H4 (cell line): ENCODE measurements around the gene WFDC12. TPM values are rescaled to one million over a fixed set of nuclear protein-coding genes. Genes with fewer than 3 reads are reported as not detected.
A peak's percentile ranks its signal among the peaks of the same experiment; 100 is the strongest.
"Not testable (repeated sequence)": the region's sequence is repeated elsewhere in the genome, so short reads cannot be mapped to it uniquely, and the experiment has no call there.

Experiments
- DNase-seq: peaks from one replicate; pipeline ENCODE4 v3.0.0-alpha.2; 2015; ENCODE audit warnings: low spot score
- total RNA-seq: library from RNA; depleted of rRNA; stranded (reverse); fragments of >200 nt; shearing (Covaris generic); gene quantifications from 2 replicates; pipeline ENCODE4 v1.2.3, GENCODE V29; 2014; rRNA removed

The WFDC12 gene, protein sequence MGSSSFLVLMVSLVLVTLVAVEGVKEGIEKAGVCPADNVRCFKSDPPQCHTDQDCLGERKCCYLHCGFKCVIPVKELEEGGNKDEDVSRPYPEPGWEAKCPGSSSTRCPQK
- total RNA-seq = not detected in 2 replicates

DNA sequence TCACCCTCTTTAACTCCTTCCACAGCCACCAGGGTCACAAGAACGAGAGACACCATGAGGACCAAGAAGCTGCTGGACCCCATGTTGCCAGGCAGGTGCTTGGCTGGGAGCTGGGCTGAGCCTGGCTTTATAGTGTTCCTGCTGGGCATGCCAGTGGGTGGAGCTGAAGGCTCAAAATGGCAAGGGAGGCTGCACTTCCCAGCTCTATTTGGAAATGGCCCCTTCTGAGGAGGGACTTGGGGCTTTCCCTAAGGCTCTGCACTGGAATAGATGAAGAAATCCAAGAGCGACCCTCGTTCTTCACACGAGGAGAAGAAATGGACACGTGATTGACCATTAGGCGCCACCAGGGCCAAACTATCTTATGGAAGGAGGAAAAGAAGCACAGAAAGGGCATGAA, at the start of gene WFDC12:
Gene WFDC12, minus strand, starts transcription at position 101 of the 400 bp plus-strand sequence. Its CDS starts 18 bp downstream, at position 83.
- no peak for DNase-seq

DNA sequence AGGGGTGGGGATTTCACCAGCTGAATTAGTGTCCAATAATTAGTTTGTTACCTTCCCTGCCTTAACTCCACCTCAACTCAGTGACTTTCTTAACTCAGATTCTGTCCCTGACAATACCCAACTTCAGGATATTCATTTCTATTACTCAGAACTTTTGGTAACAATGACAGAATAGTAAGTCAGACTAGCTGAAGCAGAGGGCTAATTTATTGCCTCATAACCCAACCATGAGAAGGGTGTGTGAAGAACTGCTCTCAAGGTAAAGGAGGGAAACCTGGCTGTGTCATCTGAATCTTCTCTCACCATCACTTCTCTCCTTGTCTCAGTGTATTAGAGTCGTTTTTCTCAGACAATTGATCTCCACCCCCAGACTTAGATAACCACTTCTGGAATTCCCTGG, 49.3 kb upstream of the WFDC12 start:
- DNase-seq = no peak

DNA sequence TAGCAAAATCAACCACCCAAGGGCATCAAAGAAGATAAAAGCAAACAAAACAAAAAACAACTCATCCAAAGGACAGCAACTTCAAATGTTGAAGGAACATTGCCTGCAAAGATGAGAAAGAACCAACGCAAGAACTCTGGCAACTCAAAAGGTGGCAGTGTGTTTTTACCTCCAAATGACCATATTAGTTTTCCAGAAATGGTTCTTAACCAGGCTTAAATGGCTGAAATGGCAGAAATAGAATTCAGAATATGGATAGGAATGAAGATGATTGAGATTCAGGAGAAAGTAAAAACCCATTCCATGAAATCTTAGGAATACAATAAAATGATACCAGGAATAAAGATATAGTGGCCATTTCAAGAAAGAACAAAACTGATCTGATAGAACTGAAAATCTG, 40.6 kb upstream of the WFDC12 start:
- no peak for DNase-seq

DNA sequence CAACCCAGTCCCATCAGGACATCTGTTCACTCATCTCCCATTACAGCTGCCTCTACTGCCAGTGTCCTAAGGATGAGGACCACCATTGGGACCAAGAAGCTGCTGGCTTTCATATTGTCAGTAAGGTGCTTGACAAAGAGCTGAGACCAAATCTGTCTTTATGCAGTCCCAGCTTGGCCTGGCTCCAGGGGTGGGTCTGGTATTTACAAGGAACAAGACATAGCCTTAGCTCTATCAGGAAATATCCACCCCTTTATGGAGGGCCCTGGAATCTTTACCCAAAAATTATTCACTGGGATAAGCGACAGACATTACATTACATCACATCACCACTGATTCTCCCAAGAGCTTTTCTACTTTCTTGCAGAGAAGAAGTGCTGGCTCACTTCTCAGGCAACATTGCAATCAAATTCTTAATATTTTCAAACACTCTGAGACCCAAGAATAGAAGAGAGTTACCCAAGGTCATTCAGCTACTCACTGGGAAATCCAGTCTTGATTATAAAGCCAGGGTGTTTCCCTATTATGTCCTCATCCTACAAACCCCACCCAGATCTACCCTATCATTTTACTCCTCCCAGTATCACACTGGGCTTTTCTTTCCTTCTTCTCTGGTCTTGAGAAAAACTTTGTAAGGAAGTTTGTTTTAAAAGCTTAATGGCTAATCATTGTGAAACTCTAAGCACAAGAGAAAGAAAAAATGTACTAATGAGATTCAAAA, 39.0 kb upstream of the WFDC12 start:
- no peak for DNase-seq

DNA sequence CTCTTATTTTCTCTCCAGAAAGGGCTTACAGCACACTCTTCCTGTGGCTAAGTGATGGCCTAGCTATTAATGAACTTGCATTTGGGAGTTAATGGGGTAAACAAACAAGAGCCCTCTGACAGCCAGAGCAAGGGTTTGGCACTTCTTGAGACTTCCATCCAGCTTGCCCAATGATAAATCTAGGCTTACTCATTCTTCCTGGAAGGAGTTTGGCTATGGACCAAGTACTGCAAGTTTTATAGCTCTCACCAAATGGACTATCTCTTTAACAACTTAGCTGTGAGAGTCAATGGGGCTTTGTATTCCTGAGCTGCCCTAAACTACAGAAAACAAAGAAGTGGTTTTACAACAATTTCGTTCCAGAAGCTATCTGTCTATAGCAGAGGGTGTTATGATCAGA, 33.7 kb upstream of the WFDC12 start:
- peak; percentile 53 for DNase-seq

DNA sequence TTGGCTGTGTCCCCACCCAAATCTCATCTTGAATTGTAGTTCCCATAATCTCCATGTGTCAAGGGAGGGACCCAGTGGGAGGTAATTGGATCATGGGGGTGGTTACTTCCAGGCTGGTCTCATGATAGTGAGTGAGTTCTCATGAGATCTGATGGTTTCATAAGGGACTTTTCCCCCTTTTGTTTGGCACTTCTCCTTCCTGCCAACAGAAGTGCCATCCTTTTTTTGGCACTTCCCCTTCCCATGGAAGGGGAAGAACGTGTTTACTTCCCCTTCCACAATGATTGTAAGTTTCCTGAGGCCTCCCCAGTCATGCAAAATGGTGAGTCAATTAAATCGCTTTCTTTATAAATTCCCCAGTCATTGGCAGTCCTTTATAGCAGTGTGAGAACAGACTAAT, 32.4 kb upstream of the WFDC12 start:
- DNase-seq = no peak

DNA sequence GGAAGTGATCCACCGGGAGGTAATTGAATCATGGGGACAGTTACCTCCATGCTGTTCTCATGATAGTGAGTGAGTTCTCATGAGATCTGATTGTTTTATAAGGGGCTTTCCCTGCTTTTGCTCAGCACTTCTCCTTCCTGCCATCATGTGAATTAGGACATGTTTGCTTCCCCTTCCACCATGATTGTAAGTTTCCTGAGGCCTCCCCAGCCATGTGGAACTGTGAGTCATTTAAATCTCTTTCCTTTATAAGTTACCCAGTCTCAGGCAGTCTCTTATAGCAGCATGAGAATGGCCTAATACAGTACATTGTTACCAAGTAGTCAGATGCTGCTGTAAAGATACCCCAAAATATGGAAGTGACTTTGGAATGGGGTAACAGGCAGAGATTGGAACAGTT, 30.5 kb upstream of the WFDC12 start:
- not testable (repeated sequence) for DNase-seq

DNA sequence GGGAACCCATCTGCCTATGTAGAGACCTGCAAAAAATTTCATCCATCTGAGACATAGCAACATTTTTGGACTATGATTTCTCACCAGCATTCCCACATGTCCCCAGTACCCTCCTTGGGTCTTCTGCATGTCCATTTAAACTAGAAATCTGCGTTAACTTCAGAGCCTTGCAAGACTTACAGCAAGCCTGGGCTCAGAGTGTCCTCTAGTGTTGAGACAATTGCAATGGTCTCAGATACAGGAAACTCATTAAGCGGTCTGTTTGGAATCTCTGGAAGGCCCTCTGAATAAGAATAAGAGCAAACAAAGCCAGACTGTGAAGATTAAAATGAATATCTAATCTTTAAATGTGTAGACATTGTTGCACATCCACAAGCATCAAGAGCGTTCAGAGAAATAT, 29.9 kb upstream of the WFDC12 start:
- DNase-seq = no peak

DNA sequence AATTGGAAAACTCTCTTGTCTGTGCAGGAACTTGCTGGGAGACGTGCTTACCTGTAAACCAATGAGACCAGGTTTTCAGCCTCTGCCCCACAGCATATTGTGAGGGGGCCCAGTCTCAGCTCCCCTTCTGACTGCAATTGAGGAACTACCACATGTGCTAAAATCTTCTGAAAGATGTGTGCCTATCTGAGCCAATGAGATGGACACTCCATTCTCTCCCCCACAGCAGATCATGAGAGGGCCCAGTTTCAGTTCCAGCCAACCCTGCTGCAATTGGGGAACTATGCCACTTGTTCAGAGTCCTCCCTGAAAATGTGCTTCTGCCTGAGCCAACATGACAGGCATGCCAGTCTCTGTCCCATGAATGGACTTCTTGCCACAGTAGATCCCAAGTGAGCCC, 29.5 kb upstream of the WFDC12 start:
- no peak for DNase-seq

DNA sequence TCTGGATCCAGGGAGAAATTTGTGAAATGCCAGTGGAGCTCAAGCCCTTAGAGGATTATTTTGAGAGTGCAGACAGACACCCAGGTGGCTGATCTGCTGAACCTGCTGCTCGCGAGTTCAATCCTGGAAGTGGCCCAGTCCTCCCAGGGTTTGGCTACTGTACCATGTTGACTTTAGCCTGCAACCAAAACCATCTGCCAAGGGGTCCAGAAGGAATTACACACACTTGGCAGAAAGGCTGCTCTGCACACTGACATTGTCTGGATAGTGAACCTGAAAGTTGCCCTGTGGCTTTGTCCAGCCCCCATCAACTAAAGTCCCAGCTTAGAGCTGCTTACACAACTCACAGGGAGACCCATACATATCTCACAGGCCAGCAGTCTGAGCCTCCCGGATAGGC, 28.9 kb upstream of the WFDC12 start:
- DNase-seq = no peak

DNA sequence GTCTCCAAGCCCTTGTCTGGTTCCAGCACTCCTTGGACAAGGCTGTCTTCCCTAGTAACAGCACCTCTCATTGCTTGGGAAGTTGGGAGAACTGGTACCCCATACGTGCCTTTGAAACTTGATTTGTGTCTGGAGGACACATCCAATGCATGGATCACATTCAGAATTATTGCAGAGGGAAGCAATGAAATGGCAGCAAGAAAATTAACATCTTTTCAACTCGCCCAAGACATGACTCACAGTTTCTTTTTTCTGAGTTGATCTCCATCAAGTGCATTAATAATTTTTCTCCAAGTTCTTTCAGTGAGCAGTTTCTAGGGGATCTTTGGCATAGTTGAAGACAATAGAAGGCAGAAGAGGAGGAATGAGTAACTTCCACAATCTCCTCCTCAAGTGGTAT, 28.1 kb upstream of the WFDC12 start:
- DNase-seq = no peak

DNA sequence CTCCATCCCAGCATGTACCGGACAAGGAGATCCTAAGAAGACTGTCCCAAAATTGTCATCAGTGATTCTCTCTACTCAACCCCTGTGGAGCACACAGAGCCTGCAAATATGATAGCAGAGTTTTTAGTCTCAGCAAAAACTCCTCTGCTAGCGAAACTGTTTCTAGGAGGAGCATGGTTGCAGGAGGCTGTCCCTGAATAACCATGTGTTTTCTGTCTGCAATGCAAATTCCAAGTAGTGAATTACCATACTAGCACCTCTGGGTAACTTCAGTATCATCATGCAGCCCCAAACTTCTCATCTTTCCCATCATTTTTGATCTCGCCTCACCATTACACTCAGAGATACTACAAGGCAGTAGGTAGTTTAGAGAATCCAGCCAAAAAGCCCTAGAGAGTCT, 24.8 kb upstream of the WFDC12 start:
- no peak for DNase-seq

DNA sequence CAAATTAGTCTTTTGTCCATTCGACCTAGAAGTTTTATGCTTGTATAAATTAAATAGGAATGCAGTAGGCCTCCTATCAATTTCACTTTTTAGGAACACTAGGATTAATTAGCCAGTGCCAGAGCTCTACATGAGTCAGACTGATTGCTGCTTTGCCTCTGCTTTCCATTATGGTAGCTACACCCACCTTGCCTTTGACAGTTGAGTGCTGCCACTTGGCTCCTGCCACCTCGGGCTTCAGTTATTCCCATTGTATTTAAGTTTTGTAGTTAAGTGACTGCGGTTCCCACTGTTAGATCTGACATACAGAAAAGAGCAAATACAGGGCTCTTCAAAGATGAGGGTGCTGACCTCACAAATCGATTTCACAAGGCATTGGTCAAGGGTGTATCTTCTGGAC, 16.6 kb upstream of the WFDC12 start:
- DNase-seq = no peak

DNA sequence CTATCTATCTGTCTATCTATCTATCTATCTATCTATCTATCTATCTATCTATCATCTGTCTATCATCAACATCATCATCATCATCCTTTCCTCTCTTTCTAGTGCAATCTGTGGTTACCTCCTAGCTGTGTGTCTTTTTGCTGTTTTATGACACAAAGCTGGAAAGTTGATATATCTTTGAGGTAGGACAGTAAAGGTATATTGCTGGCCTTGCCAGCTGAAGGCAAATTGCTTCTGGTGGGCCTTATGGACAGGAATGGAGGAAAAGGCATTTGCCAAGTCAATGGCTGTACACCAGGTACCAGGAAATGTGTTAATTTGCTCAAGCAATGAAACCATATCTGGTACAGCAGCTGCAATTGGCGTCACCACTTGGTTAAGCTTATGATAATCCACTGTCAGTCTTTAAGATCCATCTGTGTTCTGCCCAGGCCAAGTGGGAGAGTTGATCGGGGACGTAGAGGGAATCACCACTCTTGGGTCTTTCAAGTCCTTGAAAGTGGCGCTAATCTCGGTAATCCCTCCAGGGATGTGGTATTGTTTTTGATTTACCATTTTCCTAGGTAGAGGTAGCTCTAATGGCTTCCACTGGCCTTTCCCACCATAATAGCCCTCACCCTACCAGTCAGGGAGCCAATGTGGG, 15.6 kb upstream of the WFDC12 start:
- DNase-seq = not testable (repeated sequence)

DNA sequence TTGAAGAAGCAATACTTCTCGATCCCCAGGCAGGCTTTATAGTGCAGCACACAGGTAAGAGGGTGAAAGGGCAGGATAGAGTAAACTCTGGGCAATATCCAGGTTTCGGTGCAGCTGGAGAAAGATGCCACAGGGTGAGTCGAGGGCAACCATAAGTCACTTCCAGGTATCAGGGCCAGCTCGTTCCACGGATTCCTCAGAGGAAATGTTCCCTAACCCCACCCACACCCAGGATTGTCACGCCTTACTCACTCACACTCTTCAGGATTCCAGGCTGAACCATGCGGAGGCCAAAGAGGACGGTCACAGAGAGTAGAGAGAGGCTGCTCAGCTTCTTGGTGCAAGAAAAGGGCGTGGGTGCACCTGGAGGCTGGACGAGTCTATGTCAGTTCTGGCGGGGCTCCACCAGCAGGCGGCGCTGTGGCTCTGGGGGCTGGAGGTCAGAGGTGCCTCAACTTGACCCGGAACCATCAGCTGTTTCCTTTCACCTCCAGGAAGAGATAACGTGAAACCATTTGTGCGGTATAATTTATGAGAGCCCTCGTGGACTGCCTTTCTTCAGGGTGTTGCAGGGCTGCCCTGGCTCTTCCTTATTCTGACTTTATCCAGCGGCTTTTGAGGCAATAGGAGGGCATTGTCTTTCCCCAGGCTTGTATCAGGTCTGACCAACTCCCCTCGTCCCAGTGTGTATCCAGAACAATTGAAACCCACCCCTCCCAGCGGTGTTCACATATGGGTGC, 14.5 kb upstream of the WFDC12 start:
- DNase-seq = no peak

DNA sequence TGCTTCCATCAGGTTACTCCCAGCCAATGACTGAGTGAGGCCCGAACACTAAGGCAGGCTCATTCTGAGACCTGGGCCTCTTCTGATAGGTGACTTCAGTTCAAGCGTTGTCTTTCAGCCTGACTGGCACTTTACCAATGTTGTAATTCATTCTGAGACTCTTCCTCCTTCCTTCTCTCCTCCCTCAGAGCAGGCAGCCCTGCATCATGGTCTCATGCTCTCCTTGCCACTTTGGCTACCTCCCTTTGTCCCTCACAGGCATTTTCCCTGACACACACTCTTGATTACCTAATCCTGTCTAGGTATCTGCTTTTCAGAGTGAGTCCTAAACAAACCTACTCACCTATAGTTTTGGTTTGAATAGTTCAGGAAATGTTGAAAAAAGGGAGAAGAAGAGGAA, 12.6 kb upstream of the WFDC12 start:
- no peak for DNase-seq

DNA sequence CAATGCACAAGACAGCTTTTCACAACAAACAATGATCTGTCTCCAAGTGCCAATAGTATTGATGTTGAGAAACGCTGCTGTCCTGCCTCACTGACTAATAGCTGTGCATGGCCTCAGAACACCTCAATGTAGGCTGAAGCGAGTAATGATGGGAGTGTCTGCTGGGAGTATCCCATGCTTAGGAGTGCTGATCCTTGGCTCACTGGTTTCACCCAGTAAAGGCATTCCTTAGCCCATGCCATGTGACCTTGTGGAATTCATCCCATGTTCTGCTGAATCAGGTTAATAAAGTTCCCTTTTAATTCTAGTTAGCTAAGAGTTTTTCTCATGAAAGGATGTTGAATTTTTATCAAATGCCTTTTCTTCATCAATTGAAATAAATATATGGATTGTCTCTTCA, 3.8 kb upstream of the WFDC12 start:
- DNase-seq = no peak

DNA sequence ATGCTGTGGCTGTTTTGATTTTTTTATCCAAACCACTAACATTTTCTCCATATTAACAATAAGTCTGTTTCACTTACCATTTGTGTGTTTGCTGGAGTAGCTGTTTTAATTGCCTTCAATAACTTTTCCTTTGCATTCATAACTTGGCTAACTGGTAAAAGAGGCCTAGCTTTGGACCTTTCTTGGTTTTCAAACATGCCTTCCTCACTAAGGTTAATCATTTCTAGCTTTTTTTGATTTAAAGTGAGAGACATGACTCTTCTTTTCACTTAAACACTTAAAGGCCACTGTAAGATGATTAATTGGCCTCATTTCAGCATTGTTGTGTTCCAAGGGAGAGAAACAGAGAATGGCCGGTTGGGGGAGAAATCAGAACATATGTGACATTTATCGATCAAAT, 2.9 kb downstream of the WFDC12 start:
- no peak for DNase-seq

DNA sequence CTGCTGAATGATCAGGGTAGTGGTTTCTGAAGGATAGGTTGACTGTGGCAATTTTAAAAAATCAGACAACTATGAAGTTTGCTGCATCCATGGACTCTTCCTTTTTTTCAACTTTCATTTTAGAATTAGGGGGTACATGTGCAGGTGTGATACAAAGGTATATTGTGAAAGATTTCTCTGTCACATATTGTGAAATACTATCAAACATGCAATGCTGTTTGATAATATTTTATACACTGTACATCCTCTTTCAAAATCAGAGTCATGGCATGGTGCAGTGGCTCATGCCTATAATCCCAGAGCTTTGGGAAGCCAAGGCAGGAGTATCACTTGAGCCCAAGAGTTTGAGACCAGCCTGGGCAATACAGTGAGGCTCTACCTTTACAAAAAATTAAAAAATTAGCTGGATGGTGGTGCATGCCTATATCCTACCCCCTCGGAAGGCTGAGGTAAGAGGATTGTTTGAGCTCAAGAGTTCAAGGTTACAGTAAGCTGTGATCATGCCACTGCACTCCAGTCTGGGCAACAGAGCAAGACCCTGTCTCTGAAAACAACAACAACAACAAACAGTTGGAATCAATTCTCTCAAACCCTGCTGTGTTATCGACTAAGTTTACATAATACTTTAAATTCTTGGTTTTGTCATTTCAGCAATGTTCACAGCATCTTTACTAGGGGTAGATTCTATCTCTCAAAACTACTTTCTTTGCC, 4.6 kb downstream of the WFDC12 start:
- no peak for DNase-seq

DNA sequence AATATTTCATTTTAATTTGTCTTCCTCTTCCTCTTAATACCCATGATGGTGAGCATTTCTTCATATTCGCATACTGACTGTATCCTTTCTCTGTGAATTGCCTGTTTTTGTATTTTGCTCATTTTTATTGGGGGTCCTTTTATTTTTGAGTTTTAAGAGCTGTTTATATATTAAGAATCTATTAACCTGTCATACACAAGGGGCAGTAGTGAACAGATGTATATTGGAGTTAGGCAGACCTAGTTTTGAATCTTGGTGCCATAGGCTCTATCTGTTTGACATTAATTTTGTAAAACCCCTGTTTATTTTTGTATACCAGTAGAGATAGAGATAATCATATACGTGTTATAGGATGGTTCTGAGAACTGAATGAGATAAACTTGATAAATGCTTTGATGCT, 6.2 kb downstream of the WFDC12 start:
- no peak for DNase-seq

DNA sequence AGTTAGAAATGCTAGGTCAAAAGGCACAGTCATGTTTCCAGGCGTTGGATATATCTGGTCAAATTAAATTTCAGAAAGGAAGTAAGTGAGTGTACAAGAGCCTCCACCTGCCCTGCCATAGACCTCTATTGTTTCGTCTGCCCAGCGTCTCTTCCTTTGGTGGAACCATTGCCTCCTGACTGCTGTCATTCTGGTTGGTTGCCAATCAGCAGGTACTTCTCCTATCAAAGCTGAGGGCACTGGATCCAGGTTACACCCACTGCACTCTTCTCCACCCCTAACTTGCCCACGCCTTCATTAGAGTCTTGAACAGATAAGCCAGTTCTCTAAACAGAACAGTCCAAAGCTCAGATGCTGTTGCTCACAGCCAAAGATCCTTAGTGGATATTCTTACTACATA, 6.7 kb downstream of the WFDC12 start:
- no peak for DNase-seq

DNA sequence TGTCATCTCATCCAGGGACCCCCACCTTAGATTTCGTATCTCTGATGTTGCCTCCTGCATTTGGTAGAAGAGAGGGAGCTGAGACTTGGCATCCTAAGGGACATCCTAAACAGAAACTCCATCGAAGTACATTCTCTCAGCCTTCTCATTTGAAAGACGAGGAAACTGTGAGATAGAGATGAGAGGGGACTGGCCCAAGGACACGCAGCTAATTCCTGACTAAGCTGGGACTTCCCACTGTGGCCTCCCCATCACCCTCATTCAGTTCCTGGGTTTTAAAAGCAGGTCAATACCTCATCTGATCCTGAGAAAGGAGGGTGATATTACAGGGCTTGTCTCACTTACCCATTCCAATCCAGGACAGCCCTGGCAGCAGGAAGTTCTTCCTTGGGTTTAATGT, 8.4 kb downstream of the WFDC12 start:
- no peak for DNase-seq
